Nephron progenitor cell (in vitro differentiated cells): ENCODE data around the gene APBB2.

Experiments used
- DNase-seq: peaks from one replicate; pipeline ENCODE4 v3.0.0; 2021
- H3K27ac Mint-ChIP-seq: 2 replicates; pipeline ENCODE4 v1.8.0; 2021; ENCODE audit warnings: mild to moderate bottlenecking, moderate library complexity, mixed read lengths
- H3K27me3 Mint-ChIP-seq: 2 replicates; pipeline ENCODE4 v1.8.0; 2021; ENCODE audit warnings: mild to moderate bottlenecking, low read depth, mixed read lengths; ENCODE audit not compliant: poor library complexity
- H3K36me3 Mint-ChIP-seq: 2 replicates; pipeline ENCODE4 v1.8.0; 2021; ENCODE audit warnings: low read depth, mixed read lengths
- H3K4me1 Mint-ChIP-seq: 2 replicates; pipeline ENCODE4 v1.8.0; 2021; ENCODE audit warnings: mixed read lengths
- H3K4me3 Mint-ChIP-seq: 2 replicates; pipeline ENCODE4 v1.8.0; 2021; ENCODE audit warnings: mild to moderate bottlenecking, moderate library complexity, mixed read lengths
- H3K9me3 Mint-ChIP-seq: 2 replicates; pipeline ENCODE4 v1.8.0; 2021; ENCODE audit warnings: mild to moderate bottlenecking, moderate library complexity, mixed read lengths
- TF ChIP-seq, protein P1 (sequence below): fragments of 200-600 bp; sonication (generic); IDR thresholded peaks from 2 replicates; pipeline ENCODE4 v1.5.0; 2021; ENCODE audit warnings: antibody characterized with exemption

The APBB2 gene

GRCh38 chr4:40952672-40953071, 261.7 kb downstream of the APBB2 start:
- peaks cover 9% of the 10 kb centered on the region for H3K4me1 Mint-ChIP-seq

GRCh38 chr4:40952217-40952616, 262.1 kb downstream of the APBB2 start:
- Mint-ChIP-seq H3K4me1 (peaks cover 9% of the 10 kb centered on the region), H3K27ac (no peak overlapping the region)
- TF ChIP-seq, protein P1, sequence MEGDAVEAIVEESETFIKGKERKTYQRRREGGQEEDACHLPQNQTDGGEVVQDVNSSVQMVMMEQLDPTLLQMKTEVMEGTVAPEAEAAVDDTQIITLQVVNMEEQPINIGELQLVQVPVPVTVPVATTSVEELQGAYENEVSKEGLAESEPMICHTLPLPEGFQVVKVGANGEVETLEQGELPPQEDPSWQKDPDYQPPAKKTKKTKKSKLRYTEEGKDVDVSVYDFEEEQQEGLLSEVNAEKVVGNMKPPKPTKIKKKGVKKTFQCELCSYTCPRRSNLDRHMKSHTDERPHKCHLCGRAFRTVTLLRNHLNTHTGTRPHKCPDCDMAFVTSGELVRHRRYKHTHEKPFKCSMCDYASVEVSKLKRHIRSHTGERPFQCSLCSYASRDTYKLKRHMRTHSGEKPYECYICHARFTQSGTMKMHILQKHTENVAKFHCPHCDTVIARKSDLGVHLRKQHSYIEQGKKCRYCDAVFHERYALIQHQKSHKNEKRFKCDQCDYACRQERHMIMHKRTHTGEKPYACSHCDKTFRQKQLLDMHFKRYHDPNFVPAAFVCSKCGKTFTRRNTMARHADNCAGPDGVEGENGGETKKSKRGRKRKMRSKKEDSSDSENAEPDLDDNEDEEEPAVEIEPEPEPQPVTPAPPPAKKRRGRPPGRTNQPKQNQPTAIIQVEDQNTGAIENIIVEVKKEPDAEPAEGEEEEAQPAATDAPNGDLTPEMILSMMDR = no peak

More at GRCh38 chr4:40952672-40953071, 261.7 kb downstream of the APBB2 start:
- H3K4me3 Mint-ChIP-seq = no peak overlapping the region
- H3K27me3 Mint-ChIP-seq = no peaks in the 10 kb centered on the region
- H3K9me3 Mint-ChIP-seq = no peaks in the 10 kb centered on the region
- DNase-seq = no peak
- H3K27ac Mint-ChIP-seq = no peak overlapping the region
- H3K36me3 Mint-ChIP-seq = no peaks in the 10 kb centered on the region
- TF ChIP-seq, protein P1 = no peak

DNA sequence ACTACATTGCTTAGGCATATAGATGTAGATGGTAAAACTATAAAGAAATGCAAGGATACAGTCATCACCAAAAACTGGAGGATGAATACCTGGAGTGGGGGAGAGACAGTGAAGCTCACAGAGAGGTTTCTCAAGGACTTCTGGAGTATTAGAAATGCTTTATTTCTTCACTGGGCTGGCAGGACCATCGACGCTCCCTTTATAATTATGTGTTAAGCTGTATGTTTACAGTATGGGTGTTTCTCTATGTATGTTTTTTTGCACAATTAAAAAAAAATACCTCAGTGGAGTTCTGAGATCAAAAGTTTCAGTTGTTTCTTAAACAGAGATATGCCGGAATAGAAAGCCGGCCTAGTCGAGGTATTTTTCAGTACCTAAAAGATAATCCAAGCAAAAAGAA, 263.3 kb downstream of the APBB2 start:
- no peaks in the 10 kb centered on the region for H3K36me3 Mint-ChIP-seq
- peaks cover 9% of the 10 kb centered on the region for H3K4me1 Mint-ChIP-seq
- no peak overlapping the region for H3K27ac Mint-ChIP-seq
- H3K27me3 Mint-ChIP-seq = no peaks in the 10 kb centered on the region
- no peaks in the 10 kb centered on the region for H3K9me3 Mint-ChIP-seq
- H3K4me3 Mint-ChIP-seq = no peak overlapping the region
- TF ChIP-seq, protein P1 = no peak
- DNase-seq = no peak

More at GRCh38 chr4:40952217-40952616, 262.1 kb downstream of the APBB2 start:
- H3K27me3 Mint-ChIP-seq = no peaks in the 10 kb centered on the region
- no peaks in the 10 kb centered on the region for H3K9me3 Mint-ChIP-seq
- no peaks in the 10 kb centered on the region for H3K36me3 Mint-ChIP-seq
- DNase-seq = no peak
- no peak overlapping the region for H3K4me3 Mint-ChIP-seq

DNA sequence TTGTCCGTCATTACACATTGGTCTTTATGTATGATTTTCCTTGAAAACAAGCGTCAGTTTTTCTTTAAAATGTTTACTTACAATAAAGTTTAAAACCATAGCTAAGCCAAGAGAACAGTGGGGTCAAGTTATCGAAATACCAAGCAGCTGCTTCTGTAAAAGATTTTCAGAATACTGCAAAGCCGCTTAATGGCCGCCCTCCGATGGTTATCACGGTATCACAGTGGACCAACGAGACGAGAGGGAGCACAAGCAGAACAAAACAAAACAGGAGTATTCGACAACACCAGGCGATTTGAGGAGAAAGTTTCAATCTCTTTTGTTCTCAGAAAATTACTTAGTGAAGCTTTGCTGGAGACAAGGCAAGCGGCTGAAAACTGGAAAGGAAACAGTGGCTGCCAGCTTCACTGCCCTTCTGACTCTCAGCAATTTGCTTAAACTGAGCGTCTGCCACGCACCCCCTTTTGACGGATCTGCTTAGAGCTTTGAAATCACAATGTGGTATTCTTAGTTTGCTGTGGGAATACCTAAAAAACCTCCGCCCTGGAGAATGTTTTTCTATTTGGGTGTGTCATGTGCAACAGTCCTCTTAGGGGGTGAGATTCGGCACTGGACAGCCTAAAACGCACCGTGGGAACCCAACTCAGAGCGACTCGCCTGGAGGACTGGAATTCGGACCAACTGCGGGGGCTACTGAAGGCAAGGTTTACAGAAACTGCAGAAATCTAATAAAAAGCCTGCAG, 264.8 kb downstream of the APBB2 start:
- Mint-ChIP-seq H3K27me3 (no peaks in the 10 kb centered on the region), H3K36me3 (no peaks in the 10 kb centered on the region), H3K4me3 (no peak overlapping the region), H3K27ac (peak overlapping the region; percentile 59), H3K9me3 (no peaks in the 10 kb centered on the region), H3K4me1 (peaks cover 9% of the 10 kb centered on the region)
- no peak for DNase-seq
- TF ChIP-seq, protein P1 = no peak

DNA sequence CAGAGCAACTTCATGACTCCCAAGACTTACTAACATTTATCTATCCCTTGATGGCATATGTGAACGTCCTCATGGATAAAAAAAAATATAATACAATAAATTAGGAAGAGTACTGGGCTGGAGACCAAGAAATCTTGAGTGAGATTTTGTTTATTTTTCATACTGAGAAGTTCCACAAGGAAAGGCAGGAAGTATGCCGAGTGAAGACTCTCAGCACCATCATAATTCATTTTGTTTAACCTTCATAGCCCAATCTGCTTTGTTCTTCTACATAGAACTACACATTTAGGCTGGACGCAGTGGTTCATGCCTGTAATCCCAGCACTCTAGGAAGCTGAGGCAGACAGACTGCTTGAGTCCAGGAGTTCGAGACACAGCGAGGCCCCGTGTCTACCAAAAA, 266.3 kb downstream of the APBB2 start:
- no peaks in the 10 kb centered on the region for H3K27me3 Mint-ChIP-seq
- H3K36me3 Mint-ChIP-seq = no peaks in the 10 kb centered on the region
- H3K9me3 Mint-ChIP-seq = no peaks in the 10 kb centered on the region
- H3K27ac Mint-ChIP-seq = no peak overlapping the region
- peaks cover 3% of the 10 kb centered on the region for H3K4me1 Mint-ChIP-seq
- no peak overlapping the region for H3K4me3 Mint-ChIP-seq
- DNase-seq = no peak
- TF ChIP-seq, protein P1 = no peak

- Mint-ChIP-seq H3K4me1 (peaks cover 4% of the 10 kb centered on the region), H3K27me3 (no peaks in the 10 kb centered on the region), H3K27ac (peak overlapping the region; percentile 76), H3K36me3 (no peaks in the 10 kb centered on the region), H3K4me3 (no peak overlapping the region), H3K9me3 (no peaks in the 10 kb centered on the region)
- DNase-seq = no peak
- TF ChIP-seq, protein P1 = no peak
Measured at GRCh38 chr4:40946652-40947051, 267.7 kb downstream of the APBB2 start.
